Activated CD4-positive, alpha-beta T cell treated with anti-CD3 and anti-CD28 coated beads, Interleukin-2, amount 50 U/mL, for 4 hours (primary cell): Measurements from ENCODE around the gene BOC.

Experiments used
- DNase-seq, 2 experiments: peaks; one replicate each; pipeline ENCODE4 v3.0.0-alpha.2; 2020

BOC gene

GRCh38 chr3:113292933-113293332 lies 81.6 kb downstream of the BOC start:
- DNase-seq, result no peak

DNA sequence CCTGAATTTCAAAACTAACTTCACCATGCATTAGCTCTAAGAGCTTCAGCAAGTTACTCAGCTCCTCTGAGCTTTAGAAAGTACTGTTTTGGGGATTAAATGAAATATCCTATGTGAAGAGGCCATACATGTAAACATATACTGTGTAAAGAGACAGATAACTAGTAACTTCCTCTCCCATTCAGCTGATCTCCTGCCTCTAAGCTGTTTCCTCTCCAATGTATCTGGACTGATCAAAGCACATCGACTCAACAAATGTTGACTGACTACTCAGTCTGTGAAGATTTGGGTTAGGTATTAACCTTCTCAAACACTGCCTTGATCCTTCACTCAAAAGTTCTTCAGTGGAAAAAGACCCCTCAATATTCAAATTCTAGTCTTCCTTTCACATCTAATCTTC lies 82.0 kb downstream of the BOC start:
- DNase-seq, result no peak

DNA sequence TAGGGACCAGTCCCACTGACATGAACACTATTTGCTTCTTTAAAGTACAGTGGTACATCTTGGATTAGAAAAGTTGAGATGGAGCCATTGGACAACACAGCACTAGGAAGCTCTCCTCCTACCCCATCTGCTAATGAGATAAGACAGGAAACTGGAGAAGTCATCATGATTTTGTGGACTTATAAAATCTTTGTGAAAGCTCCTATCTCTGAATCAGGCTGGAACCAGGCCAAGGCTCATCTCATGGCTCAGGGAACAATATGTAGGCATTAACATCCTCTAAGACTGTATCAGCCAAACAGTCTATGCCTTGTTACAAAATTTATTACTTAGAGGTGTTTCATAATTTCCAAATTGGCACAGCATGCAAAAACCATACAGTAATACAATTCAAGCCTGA lies 84.1 kb downstream of the BOC start:
- DNase-seq, result no peak

DNA sequence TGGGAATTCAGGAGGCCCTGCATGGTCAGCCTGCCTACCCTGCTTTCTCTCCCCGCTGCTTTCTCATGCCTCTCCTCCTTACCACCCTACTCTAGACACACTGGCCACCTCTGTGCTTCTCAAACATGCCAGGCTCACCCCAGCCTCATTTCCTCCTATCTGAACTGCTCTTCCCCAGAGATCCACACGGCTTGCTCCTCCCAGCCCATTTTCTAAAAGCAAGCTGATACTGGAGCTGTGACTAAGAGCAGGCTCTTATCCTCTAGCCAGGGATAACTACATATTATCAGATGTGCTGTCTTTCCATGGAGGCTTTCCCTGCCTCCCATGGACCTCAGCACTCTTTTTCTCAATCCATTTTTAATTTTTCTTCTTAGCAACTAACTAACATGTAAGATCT lies 85.9 kb downstream of the BOC start:
- no peak for DNase-seq

DNA sequence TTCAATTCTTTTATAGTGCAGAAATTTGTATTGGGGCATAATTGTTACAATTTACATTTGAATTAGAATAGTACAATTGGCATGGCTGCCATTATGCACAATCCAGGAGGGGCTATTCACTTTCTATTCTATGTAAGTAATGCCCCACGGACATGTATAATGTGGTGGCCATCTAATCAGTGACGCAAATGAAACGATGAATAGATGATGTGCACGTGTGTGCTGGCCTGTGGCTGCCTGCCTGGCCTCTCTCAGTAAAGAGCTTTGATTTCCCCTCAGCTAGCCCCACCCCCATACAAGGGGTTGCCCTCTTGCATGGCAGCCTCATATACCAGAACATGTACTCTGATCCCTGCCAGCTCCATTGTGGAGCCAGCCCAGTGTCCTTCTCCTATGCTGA lies 86.5 kb downstream of the BOC start:
- DNase-seq, result no peak

GRCh38 chr3:113300596-113300995 lies 89.2 kb downstream of the BOC start:
- DNase-seq, result no peak

- DNase-seq, result no peak
These were observed 92.7 kb downstream of the BOC start for GRCh38 chr3:113304102-113304501.

- DNase-seq, result no peak
These were observed 93.6 kb downstream of the BOC start for GRCh38 chr3:113304856-113305540.

DNA sequence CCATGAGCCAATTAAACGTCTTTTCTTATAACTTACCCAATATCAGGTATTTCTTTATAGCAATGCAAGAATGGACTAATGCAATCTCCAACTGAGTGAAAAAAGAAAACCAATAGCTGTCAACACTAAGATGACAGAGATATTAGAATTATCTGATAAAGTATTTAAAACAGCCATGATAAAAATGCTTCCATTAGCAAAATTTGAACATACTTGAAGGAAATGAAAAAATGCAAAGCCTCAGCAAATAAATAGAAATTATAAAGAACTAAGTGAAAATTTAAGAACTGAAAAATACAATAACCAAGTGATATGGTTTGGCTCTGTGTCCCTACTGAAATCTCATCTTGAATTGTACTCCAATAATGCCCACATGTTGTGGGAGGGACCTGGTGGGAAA lies 99.6 kb downstream of the BOC start:
- no peak for DNase-seq

DNA sequence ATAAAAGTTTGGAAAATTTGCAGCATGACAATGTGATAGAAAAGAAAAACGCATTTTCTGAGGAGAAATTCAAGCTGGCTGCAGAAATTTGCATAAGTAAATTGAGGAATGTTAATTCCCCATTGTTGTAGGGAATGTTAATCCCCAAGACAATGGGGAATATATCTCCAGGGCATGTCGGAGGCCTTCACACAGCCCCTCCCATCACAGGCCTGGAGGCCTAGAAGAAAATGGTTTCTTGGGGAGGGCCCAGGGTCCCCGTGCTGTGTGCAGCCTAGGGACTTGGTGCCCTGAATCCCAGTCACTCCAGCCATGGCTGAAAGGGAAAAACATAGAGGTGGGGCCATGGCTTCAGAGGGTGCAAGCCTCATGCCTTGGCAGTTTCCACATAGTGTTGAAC lies 101.1 kb downstream of the BOC start:
- no peak for DNase-seq

DNA sequence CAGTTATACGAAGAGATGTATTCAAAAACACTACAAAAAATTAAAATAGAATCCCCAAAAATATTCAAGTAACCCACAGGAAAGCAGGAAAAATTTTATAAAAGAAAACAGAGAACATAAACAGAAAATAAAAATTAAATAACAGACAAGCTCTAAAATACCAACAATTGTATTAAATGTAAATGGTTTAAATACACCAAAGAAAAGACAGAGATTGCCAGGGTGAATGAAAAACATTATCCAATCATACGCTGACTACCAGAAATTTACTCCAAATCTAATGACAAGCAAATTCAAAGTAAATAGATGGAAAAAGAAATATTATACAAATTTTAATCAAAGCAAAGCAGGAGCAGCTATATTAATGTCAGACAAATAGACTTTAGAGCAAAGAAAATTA lies 103.6 kb downstream of the BOC start:
- no peak for DNase-seq

DNA sequence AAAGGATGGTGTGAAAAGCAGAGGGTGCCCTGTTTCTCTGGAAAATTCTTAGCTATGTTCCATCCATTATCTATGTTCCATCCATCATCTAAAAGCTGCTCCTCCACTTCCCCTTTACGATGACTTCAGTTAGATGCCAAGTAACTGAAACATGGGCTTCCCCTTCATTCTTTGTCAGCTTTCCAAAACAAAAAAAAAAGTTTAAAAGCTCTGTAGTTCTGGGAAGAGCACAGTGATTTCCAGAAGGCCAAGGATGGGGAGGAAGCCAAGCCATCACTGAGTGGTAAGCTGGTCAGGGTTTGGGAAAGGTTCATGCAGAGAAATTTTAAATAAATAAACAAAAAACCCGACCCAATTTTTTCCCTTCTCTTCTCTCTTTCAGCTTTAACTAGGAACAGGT lies 118.4 kb downstream of the BOC start:
- DNase-seq, result no peak

DNA sequence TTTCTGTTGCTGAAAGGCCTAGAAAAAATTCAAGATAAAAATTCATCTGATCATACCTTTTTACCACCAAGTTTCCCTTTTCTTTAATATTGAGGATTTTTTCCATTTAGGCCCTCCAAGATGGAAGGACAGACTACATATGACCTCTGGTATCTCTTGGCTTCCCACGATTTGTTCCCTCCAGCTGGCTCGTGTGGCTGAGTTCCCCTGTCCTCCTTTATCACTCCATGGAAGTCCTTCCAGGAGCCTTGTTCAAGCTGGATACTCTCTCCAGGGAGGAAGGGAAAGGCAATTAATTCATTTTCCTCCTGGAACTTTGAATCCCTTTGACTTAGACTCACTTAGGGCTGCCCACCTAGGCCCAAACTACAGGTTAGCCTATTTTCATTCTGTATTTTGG lies 119.4 kb downstream of the BOC start:
- DNase-seq, result no peak

DNA sequence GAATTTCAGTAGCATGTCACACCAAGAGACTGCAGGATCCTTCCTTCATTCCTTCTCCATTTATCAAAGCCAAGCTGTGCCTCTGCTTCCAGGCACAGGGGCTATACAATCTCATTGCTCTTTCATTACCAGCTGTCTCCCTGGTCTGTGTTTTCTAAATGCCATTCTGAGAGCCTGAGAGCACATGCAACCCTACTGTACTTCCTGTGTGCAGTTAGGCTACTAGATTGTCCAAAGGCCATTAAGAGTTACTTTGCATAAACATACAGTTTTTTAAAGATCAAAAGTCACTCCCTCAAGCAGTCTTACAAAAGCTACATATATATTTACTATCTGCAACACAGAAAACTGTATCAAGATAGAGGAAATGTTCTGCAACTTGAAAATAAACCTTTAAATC lies 119.8 kb downstream of the BOC start:
- no peak for DNase-seq
